NCI-H460 (cell line): ENCODE measurements around the gene SLC5A6. TPM values are rescaled to one million over a fixed set of nuclear protein-coding genes. Genes with fewer than 3 reads are reported as not detected.

Experiments used
- DNase-seq: peaks from one replicate; pipeline ENCODE4 v3.0.0-alpha.2; 2016; ENCODE audit warnings: low read depth; ENCODE audit errors: extremely low read depth
- polyA plus RNA-seq: library from polyadenylated mRNA; depleted of rRNA; stranded (reverse); fragments of >200 nt; gene quantifications from 2 replicates; pipeline ENCODE4 v1.2.3, GENCODE V29; 2014; cell fraction: nucleus; rRNA removed
- total RNA-seq: library from RNA; depleted of rRNA; stranded (reverse); fragments of >200 nt; shearing (Covaris generic); gene quantifications from 2 replicates; pipeline ENCODE4 v1.2.3, GENCODE V29; 2014; rRNA removed

The SLC5A6 gene
- 49.7 and 51.8 TPM in 2 replicates for total RNA-seq
- polyA plus RNA-seq = 148 and 151 TPM in 2 replicates

DNA sequence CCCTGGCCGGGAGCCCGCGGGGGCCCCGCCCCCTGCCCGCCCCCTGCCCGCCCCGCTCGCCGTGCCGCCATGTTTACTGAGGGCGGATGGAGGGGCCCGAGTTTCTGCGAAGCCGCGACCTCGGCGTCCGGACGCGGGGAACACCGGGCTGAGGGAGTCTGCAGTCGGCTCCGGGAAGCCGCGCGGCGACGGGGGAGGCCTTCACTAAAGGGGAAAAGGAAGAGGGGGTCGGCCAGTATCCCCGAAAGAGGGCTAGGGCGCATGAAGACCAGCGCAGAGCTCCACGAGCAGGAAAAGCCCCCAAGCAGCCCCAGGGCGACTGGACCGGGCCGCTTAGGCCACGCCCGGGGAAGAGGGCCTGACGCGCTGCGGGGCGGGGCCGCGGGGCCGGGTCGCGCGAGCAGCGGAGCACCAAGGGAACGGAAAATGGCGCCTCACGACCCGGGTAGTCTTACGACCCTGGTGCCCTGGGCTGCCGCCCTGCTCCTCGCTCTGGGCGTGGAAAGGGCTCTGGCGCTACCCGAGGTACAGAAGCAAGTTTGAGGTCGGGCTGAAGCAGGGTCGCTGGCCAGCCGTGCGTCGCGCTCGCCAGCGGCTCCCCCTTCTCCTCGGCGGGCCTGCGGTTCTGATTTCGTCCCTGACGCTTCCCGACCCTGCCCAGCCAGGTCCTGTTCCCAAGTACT, at the start of gene SLC5A6, which contains the start of gene ATRAID:
Gene SLC5A6 (minus strand): TSS at position 326 of the 683 bp plus-strand sequence. CDS start 4,618 bp downstream, outside the sequence.
Gene ATRAID (plus strand): TSS at position 99 of the 683 bp plus-strand sequence. CDS start 328 bp downstream, at position 427.
- DNase-seq = peak; percentile 84

DNA sequence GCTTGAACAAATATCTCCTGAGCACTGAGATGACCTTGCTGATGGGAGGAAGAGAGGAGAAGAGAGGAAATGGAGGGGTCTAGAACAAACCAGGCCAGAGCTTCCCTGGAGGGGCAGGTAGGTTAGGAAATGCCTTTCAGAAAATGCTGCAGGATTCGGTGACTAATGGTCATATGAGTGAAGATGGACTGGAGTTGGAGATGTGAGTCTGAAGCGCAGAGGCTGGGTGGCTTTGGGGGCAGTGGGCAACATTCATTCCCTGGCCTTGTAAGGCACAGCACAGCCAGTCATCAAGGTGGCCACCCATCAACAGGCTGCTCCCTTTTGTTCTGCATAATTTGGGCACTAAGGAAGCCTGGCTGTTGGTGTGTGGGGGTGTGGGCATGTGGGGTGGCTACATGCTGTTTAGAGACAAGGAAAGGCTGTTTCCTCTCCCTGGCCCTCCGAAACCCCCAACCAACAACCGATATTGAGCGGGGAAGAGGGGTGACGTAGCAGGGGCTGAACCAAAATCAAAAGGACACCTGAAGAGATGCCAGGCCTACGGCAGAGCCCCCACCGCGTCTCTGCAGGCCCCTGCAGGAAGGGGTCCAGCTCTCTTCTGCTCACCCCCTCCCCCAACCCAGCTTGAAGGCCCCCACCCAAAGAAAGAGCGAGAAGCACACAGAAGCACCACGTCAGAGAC, 49.3 kb upstream of the SLC5A6 start:
- no peak for DNase-seq

DNA sequence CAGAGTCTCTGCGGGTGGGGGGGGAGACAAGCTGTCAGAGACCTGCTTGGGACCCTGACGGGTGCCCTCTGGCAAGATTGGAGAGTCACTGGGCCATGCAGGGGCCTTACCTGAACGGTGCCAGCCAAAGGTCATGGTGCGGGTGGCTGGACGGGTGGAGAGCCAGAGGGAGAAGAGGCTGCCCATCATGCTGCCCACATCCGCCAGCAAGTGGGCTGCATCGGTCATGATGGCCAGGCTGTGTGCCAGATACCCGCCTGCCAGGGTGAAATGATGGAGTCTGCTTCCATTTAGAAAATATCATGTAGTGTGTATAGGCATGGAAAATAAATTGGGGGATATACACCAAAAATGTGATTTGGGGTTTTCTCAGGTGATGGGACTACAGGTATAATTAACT, 46.0 kb upstream of the SLC5A6 start:
- no peak for DNase-seq

DNA sequence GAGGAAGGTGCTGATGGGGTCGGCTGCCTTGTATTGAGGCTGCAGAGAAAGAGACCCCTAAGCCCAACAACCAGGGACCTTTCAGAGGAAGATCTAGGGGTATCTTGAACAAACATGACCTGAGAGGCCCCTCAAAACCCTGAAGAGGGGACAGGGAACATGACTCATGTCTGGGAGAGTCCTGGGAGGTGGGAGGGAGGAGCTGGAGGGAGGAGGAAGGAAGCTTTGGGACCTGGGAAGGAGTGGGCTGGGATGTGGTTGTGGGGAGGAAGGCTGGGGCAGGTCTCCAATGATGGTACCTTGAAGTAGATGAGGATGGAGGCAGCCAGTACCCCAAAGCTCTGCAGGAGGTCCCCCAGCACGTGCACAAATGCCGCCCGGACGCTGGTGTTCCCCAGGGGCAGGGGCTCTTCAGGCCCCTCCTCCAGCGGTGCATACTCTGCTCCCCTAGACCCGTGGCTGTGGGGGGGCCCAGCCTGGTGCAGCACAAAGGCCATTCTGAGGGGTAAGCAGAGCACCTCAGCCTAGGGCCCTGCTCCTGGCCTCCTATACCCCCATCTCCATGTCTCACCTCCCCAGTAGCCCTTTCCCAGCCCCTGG, 44.9 kb upstream of the SLC5A6 start:
- DNase-seq = no peak

DNA sequence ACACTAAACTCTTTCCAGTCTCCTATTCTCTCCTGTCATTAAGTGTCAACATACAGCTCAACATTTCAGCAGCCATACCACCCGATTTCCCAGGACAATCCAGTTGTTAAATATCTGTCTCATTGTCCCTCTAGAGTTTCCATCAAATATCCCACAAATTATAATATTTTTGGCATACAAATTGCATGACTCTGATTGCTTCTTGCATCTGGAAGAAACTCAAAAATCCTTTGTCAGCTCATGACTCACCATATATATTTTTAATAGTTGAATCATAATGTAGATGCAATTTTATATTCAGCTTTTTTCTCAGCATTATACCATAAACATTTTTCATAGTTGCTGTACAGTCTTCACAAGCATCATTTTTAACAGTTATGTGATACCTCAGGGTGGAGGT, 43.6 kb upstream of the SLC5A6 start:
- no peak for DNase-seq

DNA sequence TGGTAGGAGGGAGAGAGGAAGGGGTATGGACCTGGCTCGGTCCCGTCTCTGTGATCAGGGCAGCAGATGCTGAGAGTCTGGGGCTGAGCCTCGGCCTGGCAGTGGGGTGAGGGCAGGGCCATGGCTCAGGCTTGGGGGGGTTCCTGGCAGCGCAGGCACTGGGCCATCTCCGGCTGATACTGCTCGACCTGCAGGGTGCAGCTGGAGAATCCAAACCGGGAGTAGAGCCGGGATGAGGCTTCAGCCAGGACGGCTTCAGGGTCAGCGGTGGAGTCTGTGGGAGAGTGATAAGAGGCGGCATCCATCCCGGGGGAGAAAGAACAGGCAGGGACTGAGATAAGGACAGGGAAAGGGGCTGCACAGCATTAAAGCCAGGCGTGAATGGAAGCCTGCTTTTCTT, 43.1 kb upstream of the SLC5A6 start:
- no peak for DNase-seq

DNA sequence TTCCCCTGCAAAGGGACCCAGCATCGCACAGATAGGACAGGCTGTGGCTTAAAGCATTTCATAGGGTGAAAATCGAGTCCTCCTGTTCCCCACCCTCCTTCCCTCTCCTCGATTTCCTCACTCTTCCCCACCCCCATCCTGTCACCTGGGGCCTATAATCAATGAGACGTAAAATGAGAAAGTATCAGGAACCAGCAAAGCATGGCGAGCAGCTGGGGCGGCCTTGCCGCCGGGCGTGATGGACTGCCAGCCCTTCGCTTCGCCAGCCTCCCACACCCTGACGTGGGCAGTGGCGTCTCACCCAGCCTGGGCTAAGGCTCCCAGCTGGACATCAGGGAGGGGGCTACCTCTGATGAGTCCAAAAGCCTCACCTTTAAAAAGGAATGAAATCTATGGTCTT, 39.7 kb upstream of the SLC5A6 start:
- DNase-seq = no peak

DNA sequence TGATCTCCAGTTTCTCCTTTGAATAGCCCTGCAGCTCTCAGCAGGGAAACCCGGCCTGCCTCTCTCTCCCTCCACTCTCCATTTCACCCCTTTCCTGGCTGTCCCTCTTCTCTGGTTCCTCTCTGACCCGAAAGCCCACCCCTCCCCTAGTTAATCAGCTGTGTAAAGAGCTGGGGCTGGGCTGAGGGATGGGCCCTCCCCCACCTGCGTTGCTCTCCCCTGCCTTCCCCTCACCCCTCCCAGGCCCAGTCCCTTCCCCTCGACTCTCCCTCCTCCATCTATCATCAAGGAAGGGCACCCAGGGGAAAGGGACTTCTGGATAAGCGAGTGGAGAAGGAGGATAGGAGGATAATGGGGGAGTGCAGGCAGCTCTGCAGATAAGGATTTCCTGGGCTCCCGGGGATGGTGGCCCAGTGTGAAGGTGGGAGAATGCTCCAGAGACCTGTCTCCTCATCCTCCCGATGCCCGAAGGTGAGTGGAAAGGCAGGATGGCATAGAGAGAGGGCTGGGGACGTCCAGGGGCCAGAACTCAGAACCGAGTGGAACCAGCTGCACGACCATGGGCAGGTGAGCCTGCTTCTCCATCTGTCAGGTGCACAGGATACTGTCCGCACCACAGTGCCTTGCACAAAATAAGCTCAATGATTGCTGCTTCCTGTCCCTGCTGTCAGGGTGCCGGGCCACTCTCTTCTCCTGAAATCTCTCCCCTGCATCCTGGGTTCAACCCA, 38.7 kb upstream of the SLC5A6 start:
- no peak for DNase-seq

DNA sequence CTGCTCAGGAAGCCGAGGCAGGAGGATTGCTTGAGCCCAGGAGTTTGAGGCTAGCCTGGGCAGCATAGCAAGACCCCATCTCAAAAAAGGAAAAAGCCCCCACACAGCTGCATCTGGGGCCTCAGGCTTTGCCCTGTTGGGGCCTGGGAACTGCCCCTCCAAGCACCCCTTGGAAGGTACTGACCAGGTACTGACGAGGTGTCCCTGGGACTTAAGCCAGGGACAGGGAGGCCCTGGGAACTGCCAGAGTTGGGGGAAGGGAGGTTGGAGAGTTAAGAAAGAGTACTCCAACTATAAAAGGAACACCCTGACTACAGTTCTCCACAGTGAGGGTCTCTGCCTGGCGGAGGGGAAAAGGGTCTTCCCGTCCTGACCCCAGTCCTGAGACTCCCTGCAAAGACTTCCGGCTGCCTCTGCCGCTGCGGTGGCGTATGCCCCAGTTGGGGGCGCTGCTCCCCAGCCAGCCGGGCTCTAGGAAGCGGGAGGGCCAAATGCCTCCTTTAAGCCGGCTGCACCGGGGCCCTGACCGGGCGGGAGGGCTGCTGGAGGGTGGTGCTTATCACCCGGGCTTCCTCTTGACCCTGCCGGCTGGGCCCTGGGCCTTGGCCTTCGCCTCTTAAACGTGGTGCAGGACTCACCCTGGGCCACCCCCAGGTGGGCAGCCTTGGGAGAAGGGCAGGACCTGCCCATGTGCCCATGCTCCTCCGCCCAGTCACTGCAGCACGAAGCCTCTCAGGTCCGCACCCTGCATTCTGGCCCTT, 38.0 kb upstream of the SLC5A6 start:
- peak; percentile 60 for DNase-seq

DNA sequence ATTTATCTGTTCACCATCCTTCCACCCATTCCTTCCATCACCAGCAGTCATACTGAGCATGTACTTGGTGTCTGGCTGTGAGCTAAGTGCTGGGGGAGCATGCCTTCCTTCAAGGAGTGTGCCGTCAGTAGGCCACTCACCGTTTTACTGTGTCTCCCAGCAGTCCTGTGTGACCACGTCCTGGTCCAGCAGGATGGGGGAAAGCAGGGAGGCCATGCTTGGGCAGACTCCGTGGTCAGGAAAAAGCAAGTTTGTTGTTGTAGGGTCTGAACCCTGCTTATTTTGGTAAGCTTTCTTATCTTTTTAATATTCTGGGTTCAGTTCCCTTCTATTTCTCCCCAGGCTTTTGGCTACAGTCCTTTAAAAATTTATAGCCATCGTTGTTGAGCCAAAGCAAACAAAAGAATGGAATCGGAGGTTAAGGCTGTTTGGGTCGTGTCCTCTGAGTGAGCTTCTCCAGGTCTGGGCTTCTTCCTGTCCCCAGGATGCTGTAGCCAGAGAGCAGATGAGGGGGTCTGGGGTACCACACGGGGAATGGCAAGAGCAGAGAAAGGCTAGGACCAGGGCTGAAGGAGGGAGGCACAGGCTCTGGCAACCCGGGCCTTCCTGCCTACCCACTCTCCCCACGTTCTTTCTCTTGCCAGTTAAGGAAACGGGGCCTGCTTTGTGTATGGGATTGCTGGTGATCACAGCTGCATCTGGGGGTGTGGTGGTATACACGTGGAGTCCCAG, 37.3 kb upstream of the SLC5A6 start:
- DNase-seq = no peak

DNA sequence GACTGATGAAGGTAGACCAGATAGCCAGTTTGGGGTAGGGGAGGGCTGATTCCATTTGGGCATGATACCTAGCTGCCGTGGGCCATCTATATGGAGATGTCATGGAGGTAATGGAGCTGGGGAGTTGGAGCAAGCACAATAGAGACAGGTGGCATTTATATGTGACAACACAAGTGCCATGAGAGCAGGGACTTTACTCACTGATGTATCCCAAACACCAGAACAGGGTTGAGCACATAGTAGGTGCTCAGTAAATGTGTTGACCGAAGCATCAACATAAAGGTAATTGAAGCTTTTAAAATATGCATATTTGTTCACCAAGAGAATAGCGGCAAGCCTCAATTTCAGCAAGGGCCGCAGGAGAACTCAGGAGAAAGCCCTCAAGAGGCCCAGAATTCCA, 35.8 kb upstream of the SLC5A6 start:
- no peak for DNase-seq

DNA sequence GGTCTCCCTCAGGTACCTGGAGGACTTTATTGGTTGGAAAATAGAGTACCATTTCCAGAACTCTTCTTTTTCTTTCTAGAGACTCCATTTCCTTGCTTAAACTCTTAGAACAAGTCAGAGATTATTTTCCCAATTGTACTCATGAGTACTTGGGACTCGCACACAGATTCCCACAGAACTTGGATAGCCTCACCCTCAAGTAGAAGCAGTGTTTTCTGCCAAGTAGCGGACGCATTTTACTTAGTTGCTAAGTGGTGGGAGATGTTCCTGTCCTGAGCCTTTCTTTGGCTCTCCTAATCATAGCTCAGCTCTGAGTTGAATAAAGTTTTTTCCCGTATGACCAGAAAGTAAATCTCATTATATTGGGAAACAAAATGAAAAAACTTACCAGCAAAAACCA, 33.6 kb upstream of the SLC5A6 start:
- no peak for DNase-seq

DNA sequence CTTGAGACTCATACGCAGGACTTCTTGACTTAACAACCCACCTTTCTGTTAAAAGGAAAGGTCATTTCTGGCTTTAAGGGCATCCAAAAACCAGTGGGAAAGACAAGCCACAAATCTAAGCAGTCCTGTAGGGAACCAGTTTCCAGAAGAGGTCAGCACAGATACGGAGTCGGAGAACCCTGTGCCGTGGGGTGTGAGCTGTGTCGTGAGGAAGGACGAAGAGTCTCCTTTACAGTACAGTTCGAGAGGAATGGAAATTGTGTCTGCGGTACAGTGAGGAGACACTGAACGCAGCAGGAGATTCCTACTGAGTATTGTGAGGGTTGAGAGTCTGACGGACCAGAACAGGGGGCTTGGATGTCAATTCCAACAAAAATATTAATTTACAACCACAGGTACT, 33.0 kb upstream of the SLC5A6 start:
- no peak for DNase-seq

DNA sequence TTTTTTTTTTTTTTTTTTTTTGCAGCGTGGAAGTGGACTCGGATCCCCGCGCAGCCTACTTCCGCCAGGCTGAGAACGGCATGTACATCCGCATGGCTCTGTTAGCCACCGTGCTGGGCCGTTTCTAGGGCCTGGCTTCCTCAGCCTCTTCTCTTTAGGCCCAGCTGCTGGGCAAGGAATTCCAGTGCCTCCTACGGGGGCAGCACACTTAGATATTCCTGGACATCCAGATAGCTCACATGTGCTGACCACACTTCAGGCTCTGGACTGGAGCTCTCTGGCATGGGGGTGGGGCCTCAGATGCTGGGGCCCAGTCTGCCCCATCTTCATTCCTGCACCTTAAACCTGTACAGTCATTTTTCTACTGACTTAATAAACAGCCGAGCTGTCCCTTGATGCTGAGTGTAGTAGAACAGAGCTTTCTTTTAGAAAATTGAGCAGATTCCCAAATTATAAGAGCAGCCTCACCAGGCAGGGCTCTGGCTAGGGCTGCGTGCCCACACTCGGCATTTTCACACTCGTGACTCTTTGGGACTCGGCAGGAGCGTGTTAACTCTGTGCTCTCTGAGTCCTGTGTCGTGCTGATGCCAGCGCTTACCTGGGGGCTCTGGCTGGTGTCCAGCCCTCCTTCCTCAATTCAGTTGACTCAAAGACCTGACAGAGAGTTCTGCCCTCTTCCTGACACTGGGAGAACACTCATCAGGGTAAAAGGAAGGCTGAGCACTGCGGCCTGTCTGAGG, 31.5 kb upstream of the SLC5A6 start:
- no peak for DNase-seq

DNA sequence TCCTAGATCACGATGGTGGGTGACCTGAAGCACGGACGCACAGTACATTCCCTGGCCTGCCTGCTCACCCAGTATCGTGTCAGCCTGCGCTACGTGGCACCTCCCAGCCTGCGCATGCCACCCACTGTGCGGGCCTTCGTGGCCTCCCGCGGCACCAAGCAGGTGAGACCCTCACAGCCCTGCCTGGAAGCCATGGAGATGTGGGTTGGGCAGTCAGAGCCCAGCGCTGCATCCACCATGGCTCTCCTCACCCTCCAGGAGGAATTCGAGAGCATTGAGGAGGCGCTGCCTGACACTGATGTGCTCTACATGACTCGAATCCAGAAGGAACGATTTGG, 30.5 kb upstream of the SLC5A6 start:
- no peak for DNase-seq

DNA sequence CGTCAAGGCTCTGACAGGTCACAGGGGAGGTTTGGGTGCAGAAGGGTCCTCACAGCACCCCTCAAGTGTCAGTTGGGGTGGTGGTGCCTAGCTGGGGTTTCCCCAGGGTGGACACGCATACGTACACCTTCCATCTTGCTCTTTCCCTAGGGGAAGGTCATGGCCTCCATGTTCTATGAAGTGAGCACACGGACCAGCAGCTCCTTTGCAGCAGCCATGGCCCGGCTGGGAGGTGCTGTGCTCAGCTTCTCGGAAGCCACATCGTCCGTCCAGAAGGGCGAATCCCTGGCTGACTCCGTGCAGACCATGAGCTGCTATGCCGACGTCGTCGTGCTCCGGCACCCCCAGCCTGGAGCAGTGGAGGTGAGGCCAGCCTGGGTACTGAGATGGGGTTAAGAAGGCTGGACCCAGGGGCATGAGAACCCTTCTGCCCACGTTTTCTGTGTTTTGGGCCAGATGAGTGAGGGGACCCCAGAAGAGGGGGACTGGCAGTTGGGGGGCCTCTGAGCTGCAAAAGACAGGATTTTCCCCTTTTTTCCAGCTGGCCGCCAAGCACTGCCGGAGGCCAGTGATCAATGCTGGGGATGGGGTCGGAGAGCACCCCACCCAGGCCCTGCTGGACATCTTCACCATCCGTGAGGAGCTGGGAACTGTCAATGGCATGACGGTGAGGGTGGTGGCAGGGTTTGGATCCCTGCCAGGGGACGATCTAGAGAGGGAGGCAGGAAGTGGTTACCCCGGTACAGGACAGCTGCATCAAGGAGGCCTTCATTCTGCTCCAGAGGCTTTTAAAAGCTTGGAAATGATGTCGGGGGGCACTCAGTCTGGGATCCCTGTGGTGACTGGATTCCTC, 29.9 kb upstream of the SLC5A6 start:
- DNase-seq = no peak

DNA sequence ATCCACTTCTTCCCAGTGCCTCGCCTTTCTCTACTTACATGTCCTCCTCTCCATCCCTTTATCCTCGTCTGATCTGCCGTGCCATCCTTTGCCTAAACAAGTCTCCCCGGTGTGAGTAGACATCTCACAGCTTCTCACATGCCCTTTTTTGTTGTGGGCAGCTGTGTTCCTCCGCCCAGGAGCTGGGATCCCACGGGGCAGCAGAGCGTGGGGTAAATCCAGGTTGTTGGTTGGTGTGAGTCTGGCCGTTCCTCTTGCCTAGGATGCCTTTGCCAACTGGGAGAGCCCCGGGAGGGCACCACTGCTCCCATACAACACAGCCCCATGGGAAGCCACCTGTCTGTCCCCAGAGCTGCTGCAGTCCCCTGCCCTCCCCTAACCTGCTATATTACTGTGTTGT, 28.3 kb upstream of the SLC5A6 start:
- DNase-seq = no peak

DNA sequence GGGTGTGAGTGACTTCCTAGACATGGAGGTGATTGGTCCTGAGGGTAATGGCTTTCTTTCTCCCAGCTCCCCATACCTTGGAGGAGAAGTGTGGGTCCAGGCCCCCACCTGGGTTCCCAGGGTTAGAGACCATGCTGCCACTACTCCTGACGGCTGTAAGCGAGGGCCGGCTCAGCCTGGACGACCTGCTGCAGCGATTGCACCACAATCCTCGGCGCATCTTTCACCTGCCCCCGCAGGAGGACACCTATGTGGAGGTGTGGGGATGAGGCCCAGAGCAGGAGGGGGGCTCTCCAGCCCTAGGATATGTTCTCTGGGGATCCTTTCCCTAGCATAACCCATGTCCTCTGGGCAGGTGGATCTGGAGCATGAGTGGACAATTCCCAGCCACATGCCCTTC, 26.9 kb upstream of the SLC5A6 start:
- DNase-seq = no peak
